Esophagus muscularis mucosa (tissue), 4 donors: ENCODE results near the gene OBSCN. TPM values are rescaled to one million over a fixed set of nuclear protein-coding genes. Genes with fewer than 3 reads are reported as not detected.

Source experiments
- DNase-seq: peaks from one replicate; pipeline ENCODE4 v3.0.0-alpha.2; 2017; ENCODE audit errors: extremely low spot score
- H3K27ac ChIP-seq, 4 donors: fragments of 200-600 bp; sonication (generic); replicated peaks in 1 of 4; 1 replicate in 3 of 4; 2 replicates in 1 of 4; pipeline ENCODE4 v1.5.1; 2016 to 2019; ENCODE audit warnings: mild to moderate bottlenecking in 1 of 4
- H3K27me3 ChIP-seq, 4 donors: fragments of 200-600 bp; sonication (generic); one replicate each; pipeline versions ENCODE4 v1.5.1 to v1.6.0; 2016 to 2019
- H3K36me3 ChIP-seq, 4 donors: fragments of 200-600 bp; sonication (generic); one replicate each; pipeline ENCODE4 v1.5.1; 2016 to 2019
- H3K4me1 ChIP-seq, 4 donors: fragments of 200-600 bp; sonication (generic); one replicate each; pipeline ENCODE4 v1.5.1; 2016 to 2019
- H3K4me3 ChIP-seq, 4 donors: fragments of 200-600 bp; sonication (generic); 1 replicate in 2 of 4; 2 replicates in 2 of 4; pipeline ENCODE4 v1.5.1; 2016 to 2019; ENCODE audit warnings: mild to moderate bottlenecking in 4 of 4, moderate library complexity in 1 of 4
- H3K9me3 ChIP-seq, 4 donors: fragments of 200-600 bp; sonication (generic); 1 replicate in 3 of 4; 2 replicates in 1 of 4; pipeline ENCODE4 v1.5.1; 2016 to 2019
- CTCF ChIP-seq, 3 experiments: fragments of 200-600 bp in 2 of 3; fragments of 450-650 bp in 1 of 3; sonication (generic) in 2 of 3; IDR thresholded peaks; one replicate each; pipeline ENCODE4 v1.5.1; 2017 to 2019; ENCODE audit warnings: antibody characterized with exemption in 3 of 3, mild to moderate bottlenecking in 2 of 3, moderate library complexity in 1 of 3
- EP300 ChIP-seq: sonication (generic); formaldehyde crosslinking; IDR thresholded peaks from one replicate; pipeline ENCODE4 v1.6.1; 2017; ENCODE audit warnings: antibody characterized with exemption
- POLR2A ChIP-seq: fragments of 450-650 bp; IDR thresholded peaks from one replicate; pipeline ENCODE4 v1.6.1; 2017; ENCODE audit warnings: antibody characterized with exemption, moderate library complexity, mild to moderate bottlenecking, low read depth
- POLR2AphosphoS5 ChIP-seq, 2 donors: sonication (generic); formaldehyde crosslinking; IDR thresholded peaks; one replicate each; pipeline ENCODE4 v1.6.1; 2017; ENCODE audit warnings: antibody characterized with exemption in 2 of 2
- WGBS: methylation state at CpG from one replicate; pipeline ENCODE4 v1.1.5; 2018; 5-methylcytosine and 5-hydroxymethylcytosine counted together
- intact Hi-C: fragments of 100-400 bp; cut with DNase I; formaldehyde crosslinking; loops from one replicate; pipeline ENCODE4 v1.15.1; 2023
- total RNA-seq, 4 donors: library from RNA; depleted of rRNA; stranded (reverse); fragments of >200 nt; gene quantifications; one replicate each; pipeline versions ENCODE4 v1.1.0 to v1.2.1, GENCODE V29; 2016

Gene OBSCN
- total RNA-seq, 4 donors from 2014 or later, result 12.6 to 31.4 (median 17.8) TPM

GRCh38 chr1:228161362-228161761 lies 46.5 kb upstream of the OBSCN start:
- H3K27ac ChIP-seq, result peak overlapping the region; percentile 65 to 100 (median 83)
- H3K4me3 ChIP-seq, result no peak overlapping the region
- no peak for TF ChIP-seq CTCF (IDR thresholded peaks at IDR 0.05)
- TF ChIP-seq EP300, result no peak
- TF ChIP-seq POLR2A, result no peak
- no peak for TF ChIP-seq POLR2AphosphoS5 (IDR thresholded peaks at IDR 0.05)
- H3K36me3 ChIP-seq, result no peaks in the 10 kb centered on the region
- no peaks in the 10 kb centered on the region for H3K9me3 ChIP-seq
- whole genome bisulfite sequencing, result 50% methylated on average over 6 of the region's 7 CpGs
- peaks cover 0 to 22% (median 5%) of the 10 kb centered on the region in 4 donors for H3K27me3 ChIP-seq
- H3K4me1 ChIP-seq, result peaks cover 37 to 72% (median 61%) of the 10 kb centered on the region in 4 donors
- intact Hi-C loops, result no loop called here
- no peak for DNase-seq

DNA sequence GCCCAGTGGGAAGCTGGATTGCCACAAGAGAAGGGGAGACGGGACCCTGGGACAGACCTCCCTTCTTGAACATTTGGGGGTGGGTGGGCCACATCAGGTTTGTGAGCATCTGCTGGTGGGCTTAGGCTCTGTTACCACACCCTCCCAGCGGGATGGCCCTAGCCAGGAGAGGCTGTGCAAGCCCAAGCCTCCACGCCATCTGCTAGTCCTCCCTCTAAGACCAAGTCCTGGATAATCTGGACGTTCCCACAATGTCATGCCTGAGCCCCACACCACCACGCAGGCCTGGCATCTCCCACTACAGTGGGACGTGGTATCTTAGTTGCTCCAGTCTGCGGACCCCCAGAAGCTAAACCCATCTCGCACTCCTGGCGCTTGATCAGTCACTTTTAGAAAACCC lies 46.0 kb upstream of the OBSCN start:
- peak overlapping the region; percentile 65 to 100 (median 83) for H3K27ac ChIP-seq

DNA sequence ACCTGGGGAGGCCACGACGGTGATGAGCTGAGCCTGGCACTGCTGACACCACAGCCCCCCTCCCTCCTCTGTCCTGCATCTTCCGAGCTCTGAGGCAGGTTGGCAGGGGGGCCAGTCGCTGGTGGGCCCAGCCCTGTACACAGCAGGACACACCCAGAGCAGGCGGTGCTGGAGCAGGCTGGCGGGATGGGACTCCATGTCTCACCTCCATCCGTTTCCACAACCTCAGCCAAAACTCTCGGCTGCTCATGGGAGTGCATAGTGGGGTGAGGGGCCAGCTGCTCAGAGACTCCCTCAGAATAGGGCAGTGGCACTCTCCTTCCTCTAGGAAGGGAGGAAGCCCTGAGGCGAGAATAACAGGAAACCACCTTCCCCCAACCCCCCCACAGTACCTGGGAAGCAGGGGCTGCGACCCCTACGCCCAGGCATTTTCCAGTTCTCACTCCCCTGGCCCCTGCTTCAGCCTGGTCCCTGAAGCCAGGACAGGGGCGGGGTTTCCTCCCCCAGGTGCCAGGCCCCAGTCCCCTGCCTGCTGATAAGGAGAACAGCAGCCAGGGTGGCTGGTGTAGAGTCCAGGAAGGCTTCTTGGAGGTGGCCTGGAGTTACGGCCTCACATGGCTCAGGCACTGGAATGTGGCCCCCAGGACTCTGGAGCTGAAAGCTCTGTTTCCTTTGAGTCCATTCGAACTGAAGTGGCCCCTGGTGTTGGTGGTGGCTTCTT lies 45.4 kb upstream of the OBSCN start:
- peaks cover 46 to 70% (median 64%) of the 10 kb centered on the region in 4 donors for H3K4me1 ChIP-seq
- no peaks in the 10 kb centered on the region for H3K9me3 ChIP-seq
- 41% methylated on average over 10 of the region's 14 CpGs for WGBS
- DNase-seq, result no peak
- H3K27ac ChIP-seq, result peak overlapping the region; percentile 65 to 100 (median 83)
- peak overlapping the region in 1 of 4 donors; percentile 20 for H3K4me3 ChIP-seq
- no peaks in the 10 kb centered on the region for H3K36me3 ChIP-seq
- TF ChIP-seq CTCF (IDR thresholded peaks at IDR 0.05), result no peak
- TF ChIP-seq POLR2AphosphoS5 (IDR thresholded peaks at IDR 0.05), result peak; percentile 22 to 34
- no peak for TF ChIP-seq POLR2A
- no peak for TF ChIP-seq EP300
- intact Hi-C loops, result no loop called here
- H3K27me3 ChIP-seq, result peaks cover 0 to 22% (median 5%) of the 10 kb centered on the region in 4 donors

More for the DNA sequence above, 46.0 kb upstream of the OBSCN start:
- WGBS, result 88% methylated on average over 6 of the region's 9 CpGs
- DNase-seq, result no peak
- Histone ChIP-seq H3K4me3 (no peak overlapping the region), H3K27me3 (peaks cover 0 to 22% (median 5%) of the 10 kb centered on the region in 4 donors), H3K9me3 (no peaks in the 10 kb centered on the region), H3K4me1 (peaks cover 40 to 72% (median 63%) of the 10 kb centered on the region in 4 donors), H3K36me3 (no peaks in the 10 kb centered on the region)
- intact Hi-C loops, result no loop called here
- TF ChIP-seq POLR2A (no peak), POLR2AphosphoS5 (IDR thresholded peaks at IDR 0.05) (no peak), EP300 (no peak), CTCF (IDR thresholded peaks at IDR 0.05) (no peak)

GRCh38 chr1:228163007-228163753 lies 44.7 kb upstream of the OBSCN start:
- Histone ChIP-seq H3K36me3 (no peaks in the 10 kb centered on the region), H3K4me1 (peaks cover 46 to 69% (median 62%) of the 10 kb centered on the region in 4 donors), H3K27ac (peak overlapping the region; percentile 65 to 100 (median 83)), H3K9me3 (no peaks in the 10 kb centered on the region), H3K27me3 (peaks cover 0 to 22% (median 5%) of the 10 kb centered on the region in 4 donors), H3K4me3 (peak overlapping the region in 1 of 4 donors; percentile 20)
- TF ChIP-seq EP300, result no peak
- TF ChIP-seq POLR2A, result no peak
- no peak for TF ChIP-seq POLR2AphosphoS5 (IDR thresholded peaks at IDR 0.05)
- no peak for TF ChIP-seq CTCF (IDR thresholded peaks at IDR 0.05)
- 60% methylated on average over 8 of the region's 30 CpGs for WGBS
- no peak for DNase-seq
- intact Hi-C loops, result no loop called here
